ENCODE results near the gene TRAF2.

The TRAF2 gene

DNA sequence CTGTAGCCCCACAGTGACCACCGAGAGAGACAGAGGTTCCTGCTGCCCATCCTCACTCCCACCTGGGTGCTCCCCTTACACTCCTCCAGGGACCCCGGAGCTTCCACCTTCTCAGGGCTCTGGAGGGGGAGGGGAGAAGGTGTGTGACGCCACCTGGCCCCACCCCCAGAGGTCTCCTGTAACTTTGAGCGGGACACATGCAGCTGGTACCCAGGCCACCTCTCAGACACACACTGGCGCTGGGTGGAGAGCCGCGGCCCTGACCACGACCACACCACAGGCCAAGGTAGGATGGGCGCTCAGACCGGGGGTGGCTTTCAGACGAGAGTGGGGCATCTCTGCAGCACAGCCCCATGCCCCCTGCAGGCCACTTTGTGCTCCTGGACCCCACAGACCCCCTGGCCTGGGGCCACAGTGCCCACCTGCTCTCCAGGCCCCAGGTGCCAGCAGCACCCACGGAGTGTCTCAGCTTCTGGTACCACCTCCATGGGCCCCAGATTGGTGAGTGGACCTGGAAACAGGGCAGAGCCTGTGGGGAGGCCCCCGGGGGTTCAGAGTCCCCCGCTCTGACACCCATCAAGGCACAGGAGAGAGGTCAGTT lies 29.7 kb upstream of the TRAF2 start:
- Histone ChIP-seq H2AFZ (ENCODE audit: low read depth) (no peak overlapping the region), H3K4me1 (ENCODE audit: low read depth, poor library complexity, severe bottlenecking) (no peaks in the 10 kb centered on the region), H3K9ac (no peak overlapping the region), H3K36me3 (ENCODE audit: insufficient read depth) (no peaks in the 10 kb centered on the region), H4K20me1 (ENCODE audit: insufficient read depth) (no peaks in the 10 kb centered on the region), H3K4me2 (no peak overlapping the region), H3K27ac (no peak overlapping the region), H3K4me3 (IDR thresholded peaks at IDR 0.05; ENCODE audit: insufficient read depth, low read depth, low read length) (no peak overlapping the region), H3K27me3 (ENCODE audit: insufficient read depth, low read depth) (no peaks in the 10 kb centered on the region), H3K79me2 (ENCODE audit: insufficient read depth, low read depth) (no peaks in the 10 kb centered on the region)
- TF ChIP-seq, protein P1, sequence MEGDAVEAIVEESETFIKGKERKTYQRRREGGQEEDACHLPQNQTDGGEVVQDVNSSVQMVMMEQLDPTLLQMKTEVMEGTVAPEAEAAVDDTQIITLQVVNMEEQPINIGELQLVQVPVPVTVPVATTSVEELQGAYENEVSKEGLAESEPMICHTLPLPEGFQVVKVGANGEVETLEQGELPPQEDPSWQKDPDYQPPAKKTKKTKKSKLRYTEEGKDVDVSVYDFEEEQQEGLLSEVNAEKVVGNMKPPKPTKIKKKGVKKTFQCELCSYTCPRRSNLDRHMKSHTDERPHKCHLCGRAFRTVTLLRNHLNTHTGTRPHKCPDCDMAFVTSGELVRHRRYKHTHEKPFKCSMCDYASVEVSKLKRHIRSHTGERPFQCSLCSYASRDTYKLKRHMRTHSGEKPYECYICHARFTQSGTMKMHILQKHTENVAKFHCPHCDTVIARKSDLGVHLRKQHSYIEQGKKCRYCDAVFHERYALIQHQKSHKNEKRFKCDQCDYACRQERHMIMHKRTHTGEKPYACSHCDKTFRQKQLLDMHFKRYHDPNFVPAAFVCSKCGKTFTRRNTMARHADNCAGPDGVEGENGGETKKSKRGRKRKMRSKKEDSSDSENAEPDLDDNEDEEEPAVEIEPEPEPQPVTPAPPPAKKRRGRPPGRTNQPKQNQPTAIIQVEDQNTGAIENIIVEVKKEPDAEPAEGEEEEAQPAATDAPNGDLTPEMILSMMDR (conservative IDR thresholded peaks at IDR 0.05; ENCODE audit: low read depth, low read length): no peak

- Histone ChIP-seq H3K27ac (no peak overlapping the region), H3K36me3 (ENCODE audit: insufficient read depth) (no peaks in the 10 kb centered on the region; the same call in 1 of the 2 replicates), H4K20me1 (ENCODE audit: insufficient read depth) (no peaks in the 10 kb centered on the region)
These were observed 29.1 kb upstream of the TRAF2 start for GRCh38 chr9:136857166-136857565.

DNA sequence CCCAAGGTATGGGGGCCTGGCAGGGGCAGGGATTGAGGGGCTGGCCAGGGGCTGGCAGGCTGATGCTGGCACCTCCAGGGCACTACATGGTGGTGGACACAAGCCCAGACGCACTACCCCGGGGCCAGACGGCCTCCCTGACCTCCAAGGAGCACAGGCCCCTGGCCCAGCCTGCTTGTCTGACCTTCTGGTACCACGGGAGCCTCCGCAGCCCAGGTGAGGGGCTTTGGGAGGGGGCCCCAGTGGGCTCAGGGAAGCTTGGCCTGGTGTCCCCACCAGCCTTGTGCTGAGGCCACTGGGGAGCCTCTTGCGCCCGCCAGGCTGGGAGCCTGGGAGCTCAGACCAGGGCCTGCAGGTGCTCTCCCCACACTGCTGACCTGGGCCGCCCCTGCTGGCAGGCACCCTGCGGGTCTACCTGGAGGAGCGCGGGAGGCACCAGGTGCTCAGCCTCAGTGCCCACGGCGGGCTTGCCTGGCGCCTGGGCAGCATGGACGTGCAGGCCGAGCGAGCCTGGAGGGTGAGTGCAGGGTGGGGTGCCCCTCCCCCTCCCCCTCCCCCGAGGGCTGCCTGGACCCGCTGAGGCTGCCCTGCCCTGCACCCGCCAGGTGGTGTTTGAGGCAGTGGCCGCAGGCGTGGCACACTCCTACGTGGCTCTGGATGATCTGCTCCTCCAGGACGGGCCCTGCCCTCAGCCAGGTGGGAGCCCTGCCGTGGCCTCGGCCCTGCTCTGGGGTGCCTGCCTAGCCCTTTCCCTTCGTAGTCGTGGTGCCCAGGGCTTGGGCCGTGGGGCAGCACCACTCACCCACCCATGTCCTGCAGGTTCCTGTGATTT lies 28.5 kb upstream of the TRAF2 start:
- Histone ChIP-seq H3K79me2 (ENCODE audit: insufficient read depth, low read depth) (no peaks in the 10 kb centered on the region), H3K4me1 (ENCODE audit: low read depth, poor library complexity, severe bottlenecking) (no peaks in the 10 kb centered on the region), H3K27ac (no peak overlapping the region), H3K4me3 (IDR thresholded peaks at IDR 0.05; ENCODE audit: insufficient read depth, low read depth, low read length) (no peak overlapping the region), H3K27me3 (ENCODE audit: insufficient read depth, low read depth) (no peaks in the 10 kb centered on the region), H3K4me2 (no peak overlapping the region), H3K36me3 (ENCODE audit: insufficient read depth) (no peaks in the 10 kb centered on the region; the same call in 1 of the 2 replicates), H3K9ac (no peak overlapping the region), H2AFZ (ENCODE audit: low read depth) (no peak overlapping the region), H4K20me1 (ENCODE audit: insufficient read depth) (no peaks in the 10 kb centered on the region)
- TF ChIP-seq, protein P1 (conservative IDR thresholded peaks at IDR 0.05; ENCODE audit: low read depth, low read length): no peak

More at GRCh38 chr9:136857166-136857565, 29.1 kb upstream of the TRAF2 start:
- Histone ChIP-seq H3K79me2 (ENCODE audit: insufficient read depth, low read depth) (no peaks in the 10 kb centered on the region), H3K27me3 (ENCODE audit: insufficient read depth, low read depth) (no peaks in the 10 kb centered on the region), H3K4me1 (ENCODE audit: low read depth, poor library complexity, severe bottlenecking) (no peaks in the 10 kb centered on the region), H3K4me2 (no peak overlapping the region), H2AFZ (ENCODE audit: low read depth) (no peak overlapping the region), H3K9ac (no peak overlapping the region), H3K4me3 (IDR thresholded peaks at IDR 0.05; ENCODE audit: insufficient read depth, low read depth, low read length) (no peak overlapping the region)
- TF ChIP-seq, protein P1 (conservative IDR thresholded peaks at IDR 0.05; ENCODE audit: low read depth, low read length): no peak

GRCh38 chr9:136858452-136858843 lies 27.9 kb upstream of the TRAF2 start:
- Histone ChIP-seq H2AFZ (ENCODE audit: low read depth) (no peak overlapping the region), H3K36me3 (ENCODE audit: insufficient read depth) (no peaks in the 10 kb centered on the region; the same call in 1 of the 2 replicates), H4K20me1 (ENCODE audit: insufficient read depth) (no peaks in the 10 kb centered on the region), H3K27ac (no peak overlapping the region), H3K9ac (no peak overlapping the region), H3K79me2 (ENCODE audit: insufficient read depth, low read depth) (peaks cover under 1% of the 10 kb centered on the region; the same call in 1 of the 2 replicates), H3K27me3 (ENCODE audit: insufficient read depth, low read depth) (no peaks in the 10 kb centered on the region), H3K4me2 (no peak overlapping the region), H3K4me3 (IDR thresholded peaks at IDR 0.05; ENCODE audit: insufficient read depth, low read depth, low read length) (no peak overlapping the region), H3K4me1 (ENCODE audit: low read depth, poor library complexity, severe bottlenecking) (no peaks in the 10 kb centered on the region)
- TF ChIP-seq, protein P1 (conservative IDR thresholded peaks at IDR 0.05; ENCODE audit: low read depth, low read length): no peak
